T-helper 1 cell treated with Interleukin-12 subunit alpha and Interleukin-12 subunit beta and Interleukin-4 antibody, amounts not matched to agents 30 μg/mL and 1 μg/mL, for 36 hours (primary cell): Measurements from ENCODE around the gene LRP1B.

Experiments used
- H3K27ac Mint-ChIP-seq: one replicate; pipeline ENCODE4 v1.8.0; 2021; ENCODE audit warnings: mild to moderate bottlenecking, mixed read lengths
- H3K27me3 Mint-ChIP-seq: one replicate; pipeline ENCODE4 v1.8.0; 2021; ENCODE audit warnings: low read depth, mixed read lengths
- H3K36me3 Mint-ChIP-seq: one replicate; pipeline ENCODE4 v1.8.0; 2021; ENCODE audit warnings: low read depth, mixed read lengths
- H3K4me1 Mint-ChIP-seq: one replicate; pipeline ENCODE4 v1.8.0; 2021; ENCODE audit warnings: low read depth, mixed read lengths
- H3K4me3 Mint-ChIP-seq: one replicate; pipeline ENCODE4 v1.8.0; 2021; ENCODE audit warnings: mild to moderate bottlenecking, moderate library complexity, mixed read lengths
- H3K9me3 Mint-ChIP-seq: one replicate; pipeline ENCODE4 v1.8.0; 2021; ENCODE audit warnings: mixed read lengths

The LRP1B gene

DNA sequence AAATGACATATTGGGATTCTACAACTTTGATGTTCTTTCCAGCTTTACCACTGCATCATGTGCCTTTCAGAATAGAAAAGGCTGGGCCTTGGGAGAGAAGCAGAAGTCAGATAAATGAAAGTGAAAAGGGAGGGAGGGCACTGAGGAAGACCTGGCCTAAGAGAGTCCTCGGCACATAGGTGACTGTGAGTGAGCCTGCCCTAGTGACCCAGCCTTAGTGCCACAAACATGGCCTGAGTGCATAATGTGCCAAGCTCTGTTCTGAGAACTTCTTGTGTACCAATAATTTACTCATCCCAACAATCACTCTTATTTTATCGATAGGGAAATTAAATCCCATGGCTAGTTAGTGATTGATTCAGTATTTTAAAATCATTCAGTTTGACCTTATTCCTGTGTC, 436.6 kb downstream of the LRP1B start:
- Mint-ChIP-seq H3K4me3 (no peak overlapping the region), H3K27ac (no peak overlapping the region), H3K27me3 (no peaks in the 10 kb centered on the region), H3K4me1 (no peaks in the 10 kb centered on the region), H3K9me3 (no peaks in the 10 kb centered on the region), H3K36me3 (no peaks in the 10 kb centered on the region)

DNA sequence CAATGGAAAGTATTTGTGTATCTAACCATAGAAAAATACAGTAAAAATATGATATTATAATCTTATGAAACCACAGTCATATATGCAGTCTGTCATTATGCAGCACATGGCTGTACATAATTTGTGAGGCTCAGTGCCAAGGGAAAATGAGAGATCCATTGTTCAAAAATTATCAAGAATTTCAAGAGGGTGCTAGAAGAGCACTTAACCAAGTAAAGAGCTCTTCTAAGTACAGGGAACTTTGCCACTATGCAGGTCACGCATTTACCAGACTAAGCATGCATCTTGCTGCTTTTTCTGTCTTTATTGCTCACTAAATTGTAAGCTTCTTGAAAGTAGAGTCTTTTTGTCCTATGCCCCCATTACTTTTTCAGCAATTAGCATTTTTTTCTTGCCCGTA, 438.0 kb downstream of the LRP1B start:
- Mint-ChIP-seq H3K4me3 (no peak overlapping the region), H3K27ac (no peak overlapping the region), H3K9me3 (no peaks in the 10 kb centered on the region), H3K36me3 (no peaks in the 10 kb centered on the region), H3K4me1 (no peaks in the 10 kb centered on the region), H3K27me3 (no peaks in the 10 kb centered on the region)

DNA sequence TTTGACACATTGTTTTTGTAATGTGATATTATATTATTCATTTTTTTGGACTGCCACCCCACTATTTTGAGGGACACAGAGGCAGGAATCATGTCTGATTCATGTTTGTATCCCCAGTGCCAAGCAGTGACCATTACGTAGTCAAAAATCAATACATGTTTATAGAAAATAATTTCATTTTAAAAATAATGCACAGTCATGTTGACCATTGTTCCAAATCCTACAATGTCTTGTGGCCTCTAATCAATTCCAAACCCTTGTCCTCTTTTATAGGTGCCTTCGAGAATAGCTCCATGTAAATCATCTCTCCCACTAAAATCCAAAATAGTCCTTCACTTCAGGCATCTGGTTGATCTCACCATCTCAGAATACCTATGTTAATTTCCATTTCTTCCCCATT, 454.7 kb downstream of the LRP1B start:
- no peaks in the 10 kb centered on the region for H3K27me3 Mint-ChIP-seq
- no peak overlapping the region for H3K4me3 Mint-ChIP-seq
- peaks cover 6% of the 10 kb centered on the region for H3K9me3 Mint-ChIP-seq
- H3K27ac Mint-ChIP-seq: no peak overlapping the region
- H3K36me3 Mint-ChIP-seq: no peaks in the 10 kb centered on the region
- no peaks in the 10 kb centered on the region for H3K4me1 Mint-ChIP-seq

DNA sequence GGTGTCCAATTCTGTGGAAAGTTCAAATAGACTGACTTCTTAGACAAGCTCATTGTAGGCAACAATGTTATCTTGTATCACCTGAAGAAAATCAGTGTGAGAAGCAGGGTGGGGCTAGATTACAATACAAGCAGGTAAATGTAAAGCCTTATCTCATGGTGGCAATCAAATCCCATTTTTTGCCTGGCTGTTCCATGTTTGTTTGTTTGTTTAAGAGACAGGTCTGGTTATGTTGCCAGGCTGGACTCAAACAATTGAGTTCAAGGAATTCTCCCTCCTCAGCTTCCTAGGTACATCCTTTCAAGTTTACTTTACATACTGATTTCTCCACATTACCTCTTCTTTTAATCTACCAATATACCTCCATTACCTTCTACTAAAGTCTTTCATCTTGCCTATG, 464.6 kb downstream of the LRP1B start:
- H3K27ac Mint-ChIP-seq: no peak overlapping the region
- H3K4me1 Mint-ChIP-seq: no peaks in the 10 kb centered on the region
- H3K4me3 Mint-ChIP-seq: no peak overlapping the region
- peaks cover 12% of the 10 kb centered on the region for H3K9me3 Mint-ChIP-seq
- H3K27me3 Mint-ChIP-seq: no peaks in the 10 kb centered on the region
- H3K36me3 Mint-ChIP-seq: no peaks in the 10 kb centered on the region

DNA sequence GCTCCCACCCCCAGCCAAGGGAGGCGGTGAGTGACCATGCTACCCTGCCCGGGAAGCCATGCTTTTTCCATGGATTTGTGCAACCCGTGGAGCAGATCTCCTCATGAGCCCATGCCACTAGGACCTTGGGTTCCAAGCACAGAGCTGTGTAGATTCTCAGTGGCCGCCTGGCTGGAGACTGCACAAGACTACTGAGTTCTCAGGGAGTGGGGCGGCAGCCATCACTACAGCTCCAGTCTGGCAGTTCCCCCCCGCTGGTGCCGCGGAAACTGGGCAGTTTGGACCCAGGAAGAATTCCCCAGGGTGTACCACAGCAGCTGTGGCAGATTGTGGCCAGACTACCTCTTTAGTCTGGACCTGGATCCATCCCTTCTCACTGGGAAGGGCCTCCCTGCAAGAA, 470.6 kb downstream of the LRP1B start:
- no peak overlapping the region for H3K4me3 Mint-ChIP-seq
- H3K4me1 Mint-ChIP-seq: no peaks in the 10 kb centered on the region
- no peaks in the 10 kb centered on the region for H3K27me3 Mint-ChIP-seq
- H3K27ac Mint-ChIP-seq: no peak overlapping the region
- H3K36me3 Mint-ChIP-seq: no peaks in the 10 kb centered on the region
- H3K9me3 Mint-ChIP-seq: peaks cover 19% of the 10 kb centered on the region

DNA sequence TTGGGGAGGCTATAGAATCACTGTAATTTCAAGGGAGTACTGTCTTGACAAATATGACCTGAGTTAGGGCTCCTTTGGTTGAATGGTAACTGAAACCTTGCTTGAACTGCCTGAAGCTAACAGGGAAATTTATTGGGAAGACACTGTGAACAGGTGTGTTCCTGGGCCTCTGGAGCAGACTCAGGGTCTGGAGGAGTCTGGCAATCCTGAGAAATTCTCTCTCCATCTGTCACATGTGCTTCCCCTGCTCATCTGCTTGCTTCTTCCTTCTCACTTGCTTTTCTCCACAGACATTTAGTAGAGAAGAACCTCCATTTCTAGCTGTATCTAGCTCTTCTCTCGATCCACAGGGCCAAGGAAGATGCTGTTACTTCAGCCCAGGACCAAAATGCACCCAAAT, 476.5 kb downstream of the LRP1B start:
- Mint-ChIP-seq H3K36me3 (no peaks in the 10 kb centered on the region), H3K9me3 (no peaks in the 10 kb centered on the region), H3K27me3 (no peaks in the 10 kb centered on the region), H3K4me3 (no peak overlapping the region), H3K27ac (no peak overlapping the region), H3K4me1 (no peaks in the 10 kb centered on the region)

DNA sequence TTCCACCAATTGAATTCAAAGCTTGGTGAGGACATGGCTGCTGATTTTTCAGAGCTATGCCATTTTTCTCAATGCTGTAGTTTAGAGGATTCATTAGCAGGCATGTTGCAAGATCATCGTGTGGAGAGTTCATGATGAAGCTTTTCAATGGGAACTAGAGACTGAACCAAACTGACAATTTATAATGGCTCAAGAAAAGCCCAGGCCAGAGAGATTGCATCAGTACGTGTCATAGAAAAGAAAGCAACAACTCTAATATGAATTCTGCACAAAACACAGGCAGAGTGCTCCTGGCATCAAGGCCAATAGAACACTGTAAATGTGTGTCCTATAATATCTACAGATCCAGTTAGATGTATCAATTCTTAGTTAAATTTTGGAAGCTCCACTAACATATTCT, 477.6 kb downstream of the LRP1B start:
- H3K9me3 Mint-ChIP-seq: no peaks in the 10 kb centered on the region
- H3K4me1 Mint-ChIP-seq: no peaks in the 10 kb centered on the region
- no peaks in the 10 kb centered on the region for H3K36me3 Mint-ChIP-seq
- H3K27ac Mint-ChIP-seq: no peak overlapping the region
- no peak overlapping the region for H3K4me3 Mint-ChIP-seq
- H3K27me3 Mint-ChIP-seq: no peaks in the 10 kb centered on the region

DNA sequence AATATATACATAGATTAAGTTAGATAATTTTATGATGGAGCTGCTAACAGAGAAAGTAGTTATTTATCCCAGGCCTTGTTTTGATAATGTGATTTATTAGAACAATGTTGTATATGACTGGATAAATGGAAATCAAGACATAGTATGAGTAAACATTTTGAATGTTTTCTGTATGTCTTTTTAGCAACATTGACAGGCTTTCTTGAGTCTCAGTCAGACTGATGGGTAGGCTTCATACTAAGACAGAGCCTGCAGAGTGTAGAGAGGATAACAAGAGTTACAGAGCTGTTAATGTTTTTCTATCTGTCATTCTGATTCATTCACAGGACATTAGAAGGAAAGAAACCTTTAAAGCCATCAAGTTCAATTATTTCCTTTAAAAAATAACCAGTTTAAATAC, 478.5 kb downstream of the LRP1B start:
- Mint-ChIP-seq H3K27me3 (no peaks in the 10 kb centered on the region), H3K27ac (no peak overlapping the region), H3K36me3 (no peaks in the 10 kb centered on the region)

DNA sequence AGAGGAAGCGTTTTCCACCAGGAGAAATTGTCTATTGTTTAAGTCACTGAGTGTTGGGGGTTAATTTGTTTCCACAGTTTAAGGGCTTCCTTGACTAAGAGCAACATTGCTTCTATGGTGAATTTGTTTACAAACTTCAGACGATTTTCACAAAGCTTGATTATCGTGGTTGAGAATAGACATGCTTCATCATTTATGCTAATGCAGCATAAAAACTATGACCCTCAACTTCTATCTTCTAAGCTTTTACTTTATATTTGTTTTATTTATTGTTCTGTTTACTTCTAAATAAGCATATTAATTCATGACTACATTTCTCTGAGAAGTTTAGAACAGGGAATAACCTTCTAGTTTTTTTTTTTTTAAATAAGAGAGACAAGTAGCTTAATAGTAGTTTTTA, 483.5 kb downstream of the LRP1B start:
- no peaks in the 10 kb centered on the region for H3K4me1 Mint-ChIP-seq
- no peak overlapping the region for H3K27ac Mint-ChIP-seq
- H3K27me3 Mint-ChIP-seq: no peaks in the 10 kb centered on the region
- no peaks in the 10 kb centered on the region for H3K36me3 Mint-ChIP-seq
- no peak overlapping the region for H3K4me3 Mint-ChIP-seq
- H3K9me3 Mint-ChIP-seq: peaks cover 8% of the 10 kb centered on the region

More for the DNA sequence above, 478.5 kb downstream of the LRP1B start:
- Mint-ChIP-seq H3K9me3 (no peaks in the 10 kb centered on the region), H3K4me3 (no peak overlapping the region), H3K4me1 (no peaks in the 10 kb centered on the region)

DNA sequence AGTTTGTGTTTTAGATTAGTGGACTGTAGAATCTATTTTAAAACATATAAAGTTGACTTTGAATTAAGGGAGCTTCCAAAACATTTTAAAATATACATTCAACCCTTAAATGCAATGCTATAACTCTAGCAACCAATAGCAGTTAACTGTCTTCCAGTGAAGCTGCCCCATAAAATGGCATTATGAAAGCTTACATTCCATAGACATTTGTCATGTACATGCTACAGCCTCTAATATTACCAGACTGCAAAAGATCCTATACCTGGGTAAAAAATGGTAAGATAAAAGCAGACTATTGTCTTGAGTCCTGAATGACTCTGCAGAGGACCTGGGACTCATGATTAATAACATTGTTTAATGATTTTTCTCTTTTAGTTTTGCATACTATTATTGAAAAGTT, 489.4 kb downstream of the LRP1B start:
- Mint-ChIP-seq H3K27ac (no peak overlapping the region), H3K4me1 (no peaks in the 10 kb centered on the region), H3K27me3 (no peaks in the 10 kb centered on the region), H3K9me3 (peaks cover 12% of the 10 kb centered on the region), H3K4me3 (no peak overlapping the region), H3K36me3 (no peaks in the 10 kb centered on the region)

DNA sequence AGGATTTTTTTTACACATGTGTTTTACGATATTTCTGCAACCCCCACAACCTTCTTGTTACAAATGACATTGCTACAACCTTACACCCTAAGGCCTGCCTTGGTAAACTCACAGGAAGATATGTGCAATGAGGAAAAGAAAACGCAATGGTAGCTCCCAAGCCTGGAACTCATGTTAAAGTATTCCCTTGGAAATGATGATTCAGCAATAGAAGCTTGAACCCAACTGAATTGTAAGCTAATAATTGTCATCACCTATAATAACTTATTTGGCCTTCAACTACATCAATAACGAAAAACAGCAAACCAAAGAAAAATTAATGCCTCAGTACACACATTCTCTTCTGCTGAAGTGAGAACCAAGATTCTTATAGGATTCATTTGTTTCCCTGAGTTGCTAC, 491.0 kb downstream of the LRP1B start:
- Mint-ChIP-seq H3K36me3 (no peaks in the 10 kb centered on the region), H3K4me3 (no peak overlapping the region), H3K27me3 (no peaks in the 10 kb centered on the region), H3K9me3 (peaks cover 12% of the 10 kb centered on the region), H3K4me1 (no peaks in the 10 kb centered on the region), H3K27ac (no peak overlapping the region)

DNA sequence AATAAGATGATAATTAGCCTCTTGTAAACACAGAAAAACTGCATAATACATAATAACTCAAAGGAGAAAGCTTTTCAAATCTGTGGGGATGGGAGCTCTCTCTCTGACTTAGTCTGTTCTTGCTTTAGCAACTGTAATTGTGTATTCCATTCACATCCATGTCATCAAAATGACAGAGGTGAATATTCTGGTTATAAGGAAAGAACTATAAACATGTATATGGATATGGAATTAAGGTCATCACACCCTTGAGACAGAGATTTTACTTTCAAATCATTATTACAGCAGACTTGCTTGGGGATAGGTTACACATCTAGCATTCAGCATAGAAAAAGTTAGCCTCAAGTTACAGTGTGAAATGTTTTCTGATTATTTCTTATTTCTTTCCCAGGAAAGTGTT, 497.7 kb downstream of the LRP1B start:
- Mint-ChIP-seq H3K4me1 (no peaks in the 10 kb centered on the region), H3K27ac (no peak overlapping the region), H3K9me3 (peaks cover under 1% of the 10 kb centered on the region), H3K4me3 (no peak overlapping the region), H3K36me3 (no peaks in the 10 kb centered on the region), H3K27me3 (no peaks in the 10 kb centered on the region)

DNA sequence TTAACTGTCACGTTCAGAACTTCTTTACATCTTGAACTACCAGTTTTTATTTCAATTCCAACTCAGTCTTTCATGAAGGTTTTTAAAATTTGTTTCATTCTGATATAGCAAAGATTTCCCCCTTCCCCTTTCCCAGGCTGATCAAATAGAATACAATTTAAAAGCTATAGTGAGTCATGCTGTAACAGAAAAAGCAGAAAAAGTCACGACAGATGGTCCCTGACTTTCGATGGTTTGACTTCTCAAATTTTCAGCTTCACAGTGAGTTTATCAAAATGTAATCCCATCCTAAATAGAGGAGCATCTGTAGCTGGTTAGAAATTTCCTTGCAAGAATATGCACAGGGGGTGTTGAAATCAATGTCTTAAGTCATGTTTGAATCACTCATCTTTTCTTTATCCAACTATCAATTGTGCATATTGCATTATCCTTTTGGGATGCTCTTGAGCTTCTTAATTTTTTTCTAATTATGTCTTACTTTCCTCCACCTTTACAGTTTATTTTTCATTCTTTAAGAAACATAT, 500.3 kb downstream of the LRP1B start:
- Mint-ChIP-seq H3K9me3 (no peaks in the 10 kb centered on the region), H3K27me3 (no peaks in the 10 kb centered on the region), H3K4me3 (no peak overlapping the region), H3K27ac (no peak overlapping the region), H3K36me3 (no peaks in the 10 kb centered on the region), H3K4me1 (no peaks in the 10 kb centered on the region)

DNA sequence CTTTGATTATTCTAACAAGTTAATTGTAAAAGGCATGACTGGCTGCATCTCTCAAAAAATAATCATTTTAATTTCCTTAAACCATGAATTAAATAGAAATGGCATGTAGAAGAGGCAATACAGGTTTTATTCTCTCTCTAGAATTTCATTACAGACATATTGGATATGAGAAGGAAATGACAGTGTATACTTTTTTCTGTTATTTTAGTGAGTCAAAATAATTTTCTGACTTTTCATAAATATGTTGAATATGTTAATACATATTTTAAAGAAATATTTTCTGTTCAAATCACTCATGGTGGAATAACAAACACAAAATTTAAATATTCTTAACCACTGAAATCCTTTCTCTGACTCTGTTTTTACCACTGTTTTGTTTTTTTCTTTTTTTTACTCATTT, 510.4 kb downstream of the LRP1B start:
- no peak overlapping the region for H3K4me3 Mint-ChIP-seq
- H3K27ac Mint-ChIP-seq: no peak overlapping the region
- no peaks in the 10 kb centered on the region for H3K36me3 Mint-ChIP-seq
- no peaks in the 10 kb centered on the region for H3K4me1 Mint-ChIP-seq
- H3K9me3 Mint-ChIP-seq: no peaks in the 10 kb centered on the region
- H3K27me3 Mint-ChIP-seq: no peaks in the 10 kb centered on the region

DNA sequence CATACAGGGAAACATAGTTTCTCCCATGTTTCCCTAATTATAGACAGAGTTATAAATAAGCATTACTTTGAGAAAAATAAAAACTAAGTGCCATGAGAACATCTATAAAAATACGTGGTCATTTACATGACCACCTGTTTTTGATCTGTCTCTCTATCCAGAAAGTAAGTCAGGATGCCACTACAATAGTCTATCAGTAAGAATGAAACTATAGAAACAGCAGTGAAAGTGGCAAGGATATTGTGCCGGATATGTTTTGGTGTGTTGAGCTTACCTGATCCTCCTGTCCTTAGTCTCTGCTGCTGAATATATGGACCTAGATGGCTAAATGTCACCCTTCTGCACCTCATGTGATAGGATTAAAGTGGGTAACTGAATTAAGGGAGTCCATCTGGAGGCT, 512.4 kb downstream of the LRP1B start:
- H3K4me1 Mint-ChIP-seq: no peaks in the 10 kb centered on the region
- no peak overlapping the region for H3K4me3 Mint-ChIP-seq
- H3K27me3 Mint-ChIP-seq: no peaks in the 10 kb centered on the region
- no peaks in the 10 kb centered on the region for H3K36me3 Mint-ChIP-seq
- no peaks in the 10 kb centered on the region for H3K9me3 Mint-ChIP-seq
- no peak overlapping the region for H3K27ac Mint-ChIP-seq

DNA sequence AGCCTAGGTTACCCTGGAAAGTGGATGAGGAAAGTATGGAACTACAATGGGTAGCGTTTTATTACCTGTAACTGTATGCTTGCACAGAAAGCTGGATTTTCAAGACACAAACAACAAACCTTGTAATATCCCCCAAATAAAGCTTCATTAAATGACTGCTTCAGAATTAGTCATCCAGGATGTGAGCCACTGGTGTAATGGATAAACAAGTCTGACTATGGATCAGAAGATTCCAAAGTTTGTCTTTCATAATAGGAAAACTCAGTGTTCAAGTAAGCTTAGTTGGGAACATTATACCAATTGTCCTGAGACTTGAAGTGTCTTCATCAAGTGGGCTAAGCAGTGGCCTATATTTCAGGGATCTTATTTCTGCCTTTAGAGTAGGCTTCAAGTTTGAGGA, 518.8 kb downstream of the LRP1B start:
- H3K27ac Mint-ChIP-seq: no peak overlapping the region
- H3K4me3 Mint-ChIP-seq: no peak overlapping the region

More for the DNA sequence above, 518.8 kb downstream of the LRP1B start:
- no peaks in the 10 kb centered on the region for H3K4me1 Mint-ChIP-seq
- H3K27me3 Mint-ChIP-seq: no peaks in the 10 kb centered on the region
- no peaks in the 10 kb centered on the region for H3K9me3 Mint-ChIP-seq
- no peaks in the 10 kb centered on the region for H3K36me3 Mint-ChIP-seq
